HG03521 (cell line): ENCODE measurements around the gene RFX3.

Source experiments
- ATAC-seq: cut with Tn5 transposase; IDR thresholded peaks from one replicate; pipeline ENCODE4 v1.9.1; 2021; ENCODE audit warnings: mild to moderate bottlenecking, moderate library complexity; ENCODE audit not compliant: unreplicated experiment

The RFX3 gene

DNA sequence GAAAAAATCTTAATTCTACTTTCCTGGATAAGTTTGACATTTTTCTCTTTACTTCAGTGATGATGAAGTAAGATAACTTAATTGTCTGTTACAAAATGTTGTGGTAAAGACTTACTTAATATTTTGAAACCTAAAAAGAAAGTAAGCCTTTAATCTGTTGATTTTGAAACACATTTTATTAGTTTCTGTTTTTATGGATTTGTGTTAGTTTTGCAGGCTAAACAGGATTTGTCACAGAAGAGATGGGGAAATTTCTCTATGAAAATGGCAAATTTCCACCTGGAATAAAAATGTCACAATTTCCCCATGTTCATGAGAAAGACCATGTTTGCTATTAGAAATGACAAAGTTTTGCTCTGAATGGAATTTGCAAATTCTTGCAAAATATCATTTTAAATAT is 237.1 kb downstream of the RFX3 start:
- no peak for ATAC-seq

DNA sequence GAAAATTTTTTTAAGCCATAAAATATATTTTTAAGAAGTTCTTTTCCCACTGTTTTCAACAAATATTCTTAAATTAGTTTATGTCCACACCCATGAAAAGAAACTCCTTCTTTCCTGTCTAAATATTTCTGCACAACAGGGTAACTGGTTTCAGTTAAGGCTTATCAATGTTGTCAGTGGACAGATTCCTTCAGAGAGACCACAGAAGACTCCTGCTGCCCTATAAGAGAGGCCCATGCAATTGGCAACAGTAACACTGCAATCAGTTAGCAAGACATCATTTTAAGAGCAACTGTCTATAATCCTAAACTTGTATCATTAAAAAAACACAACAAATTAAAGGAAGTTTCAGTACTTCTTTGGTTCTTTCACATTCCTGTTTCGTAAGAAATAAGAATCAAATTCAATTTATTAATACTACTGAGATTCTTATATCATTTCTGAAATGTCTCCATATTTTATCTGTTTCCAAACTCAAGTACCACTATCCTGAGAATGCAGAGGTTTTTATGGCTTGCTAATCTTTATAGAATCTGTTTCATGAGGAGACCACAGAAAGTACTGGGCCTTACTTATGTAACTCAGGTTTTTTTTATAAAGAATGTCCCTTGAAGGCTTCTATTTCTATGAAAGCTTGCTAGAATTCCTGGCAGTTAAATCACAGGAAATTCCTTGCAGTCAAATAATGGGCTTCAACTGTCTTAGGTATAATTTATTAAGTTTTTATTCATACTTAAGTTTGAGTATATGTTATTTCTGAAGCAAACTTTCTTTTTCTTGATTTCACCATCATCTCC is 240.2 kb downstream of the RFX3 start:
- ATAC-seq, result no peak

DNA sequence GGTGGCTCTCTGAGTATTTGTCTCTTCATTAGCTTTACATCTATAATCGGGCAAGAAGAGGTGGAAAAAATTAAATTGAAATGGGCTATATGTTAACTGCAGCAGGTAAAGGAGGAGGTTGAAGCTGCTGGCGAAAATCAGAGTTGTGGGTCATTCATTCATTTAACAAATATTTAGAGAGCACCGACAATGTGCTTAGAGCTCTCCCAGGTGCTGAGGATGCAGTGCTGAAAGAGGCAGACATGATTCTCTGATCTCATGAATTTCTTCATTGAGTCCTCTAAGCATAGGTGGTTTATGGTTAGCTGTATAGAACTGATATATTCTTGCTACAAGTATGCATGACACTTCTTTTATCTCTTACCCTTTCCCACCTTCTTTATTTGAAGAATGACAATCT is 243.4 kb downstream of the RFX3 start:
- no peak for ATAC-seq

DNA sequence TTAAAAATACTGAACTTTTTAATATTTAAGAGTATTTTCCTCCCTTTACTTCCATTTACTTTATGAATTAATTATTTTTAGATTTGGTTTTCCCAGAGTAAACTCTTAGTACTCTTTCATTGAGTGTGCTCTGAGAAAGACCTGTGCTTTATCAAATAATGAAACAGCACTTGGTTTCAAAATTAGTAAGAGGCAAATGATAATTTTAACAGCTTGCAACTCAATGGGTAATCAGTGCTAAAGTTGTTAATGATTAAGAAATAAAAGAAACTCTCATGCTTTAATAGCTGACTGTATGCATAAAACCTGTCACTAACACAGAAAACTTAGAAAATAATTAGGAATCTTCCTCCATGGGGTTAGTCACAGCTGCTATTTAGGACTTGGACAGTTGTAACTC is 244.4 kb downstream of the RFX3 start:
- ATAC-seq, result peak; percentile 59

DNA sequence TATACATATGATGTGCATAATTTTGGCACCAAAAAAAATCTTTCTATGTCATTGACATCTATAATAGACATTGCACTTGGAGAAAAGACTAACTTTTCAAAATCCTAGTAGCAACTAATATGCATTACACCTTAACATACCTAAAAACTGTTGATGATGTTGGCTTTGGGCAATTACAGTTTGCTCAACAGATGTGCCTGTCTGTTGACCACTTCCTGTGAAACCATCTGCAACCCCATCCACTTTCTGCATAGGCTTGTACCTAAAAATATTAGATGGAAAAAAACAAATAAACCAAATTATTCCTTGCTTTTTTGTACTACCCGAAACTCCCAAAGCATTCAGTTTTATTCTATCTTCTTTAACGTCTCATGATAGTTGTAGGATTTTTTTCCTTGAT is 248.6 kb downstream of the RFX3 start:
- no peak for ATAC-seq

DNA sequence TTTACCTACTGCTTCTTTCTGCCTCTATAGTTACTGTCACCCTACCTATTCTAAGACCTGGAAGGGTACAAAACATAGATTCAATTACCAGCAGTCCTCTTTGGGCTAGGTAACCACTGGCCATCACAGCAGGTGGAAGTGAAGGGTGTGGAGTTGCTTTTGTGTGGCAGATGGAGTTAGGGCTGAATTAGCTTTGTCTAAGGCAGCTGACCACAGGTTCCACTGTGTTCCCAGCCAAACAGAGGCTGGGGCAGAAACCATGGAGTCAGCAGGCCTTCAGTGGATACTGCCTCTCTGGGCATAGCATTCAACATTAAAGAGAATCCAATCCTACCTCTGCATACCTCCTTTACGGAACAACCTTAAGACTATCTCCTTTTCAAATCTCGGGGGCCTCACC is 254.2 kb downstream of the RFX3 start:
- no peak for ATAC-seq

DNA sequence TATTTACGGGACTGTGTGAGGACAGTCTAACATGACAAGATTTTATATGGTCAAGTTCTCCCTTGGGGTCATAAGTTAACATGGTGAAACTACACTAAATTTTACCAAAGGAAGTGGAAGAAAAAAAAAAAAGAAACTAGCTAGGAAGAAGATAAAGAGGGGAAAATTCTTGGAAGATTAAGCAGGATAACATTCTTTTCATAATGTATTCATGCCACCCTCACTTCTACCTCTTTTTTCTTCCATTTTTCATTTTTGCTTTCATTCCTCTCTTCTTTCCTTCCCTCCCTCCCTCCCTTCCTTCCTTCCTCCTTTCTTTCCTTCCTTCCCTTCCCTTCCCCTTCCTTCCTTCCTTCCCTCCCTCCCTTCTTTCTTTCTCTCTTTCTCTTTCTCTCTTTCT is 254.6 kb downstream of the RFX3 start:
- no peak for ATAC-seq

DNA sequence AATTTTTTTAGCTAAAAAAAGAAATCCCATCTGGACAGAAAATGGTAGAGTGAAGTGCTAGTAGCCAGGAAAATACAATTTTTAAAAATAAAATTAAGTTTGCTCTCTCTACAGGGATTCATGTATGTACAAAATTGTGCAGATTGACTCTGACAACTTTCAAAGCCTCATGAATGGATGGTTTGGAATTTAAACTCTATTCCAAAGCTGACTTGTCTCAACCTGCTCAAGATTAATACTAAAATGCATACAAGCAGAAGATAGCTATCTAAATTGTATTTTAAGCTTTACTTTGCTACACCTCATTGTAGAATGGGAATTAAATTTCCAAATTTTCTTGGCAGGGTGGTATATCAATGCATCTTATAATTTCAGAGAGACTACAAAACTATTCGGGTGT is 257.6 kb downstream of the RFX3 start:
- no peak for ATAC-seq

DNA sequence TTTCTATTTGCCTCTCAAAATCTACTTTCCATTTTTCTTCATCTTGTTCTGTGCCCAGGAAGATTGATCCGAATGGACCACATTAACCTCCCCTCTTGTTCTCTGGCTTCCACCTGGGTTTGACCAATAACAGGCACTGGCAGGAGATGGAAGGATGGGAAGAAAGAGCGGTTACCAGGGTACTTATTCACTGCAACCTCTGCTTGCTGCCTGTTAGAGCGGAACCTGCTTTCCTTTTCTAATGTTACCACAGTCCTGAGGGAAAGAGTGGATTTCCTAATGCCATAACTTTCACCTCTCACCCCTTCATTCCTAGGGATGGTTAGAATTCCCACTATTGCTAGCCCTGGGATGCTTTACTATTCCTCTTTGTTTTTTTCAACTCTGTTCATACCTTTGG is 262.1 kb downstream of the RFX3 start:
- no peak for ATAC-seq

DNA sequence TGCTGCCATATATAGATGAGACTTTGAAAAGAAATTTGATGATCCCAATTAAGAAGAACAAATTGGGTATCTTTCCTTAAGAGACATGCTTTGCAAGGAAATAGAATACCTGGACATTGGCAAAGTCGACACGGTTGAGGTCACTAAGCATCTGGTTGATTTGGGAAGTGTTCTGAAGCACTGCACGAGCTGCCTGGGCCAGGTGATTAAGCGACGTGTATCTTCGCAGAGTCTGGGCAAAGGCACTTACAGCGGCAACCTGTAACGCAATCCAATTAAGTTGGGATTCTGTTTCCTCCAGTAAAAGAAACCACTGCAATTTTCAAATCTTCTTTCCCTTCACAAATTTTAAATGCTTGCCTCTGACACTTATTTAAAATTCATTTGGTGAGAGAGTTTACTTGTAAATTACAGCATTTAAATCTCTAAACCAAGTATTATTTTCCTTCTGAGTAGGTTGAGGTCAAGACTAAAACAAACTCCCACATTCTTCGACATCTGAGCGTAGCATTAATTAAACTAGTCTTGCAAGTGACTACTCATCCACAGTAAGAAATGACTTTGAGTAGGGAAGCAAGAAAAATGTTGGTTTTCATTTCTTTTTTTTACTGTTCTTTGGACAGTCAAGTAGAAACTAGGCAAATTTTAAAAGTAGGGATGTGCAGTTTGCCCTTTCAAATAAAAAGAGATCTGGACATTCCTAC is 262.8 kb downstream of the RFX3 start:
- no peak for ATAC-seq

DNA sequence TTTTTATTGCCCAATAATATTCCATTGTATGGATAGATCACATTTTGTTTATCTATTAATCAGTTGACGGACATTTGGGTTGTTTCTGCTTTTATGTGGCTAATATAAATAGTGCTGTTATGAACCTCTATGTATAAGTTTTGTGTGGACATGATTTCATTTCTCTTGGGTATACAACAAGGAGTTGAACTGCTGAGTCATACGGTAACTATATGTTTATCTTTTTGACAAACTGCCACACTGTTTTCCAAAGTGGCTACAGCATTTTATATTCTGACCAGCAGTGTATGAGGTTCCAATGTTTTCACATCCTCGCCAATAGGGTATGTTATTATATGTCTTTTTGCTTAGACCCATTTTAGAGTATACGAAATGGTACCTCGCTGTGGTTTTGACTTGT is 264.3 kb downstream of the RFX3 start:
- ATAC-seq, result no peak

DNA sequence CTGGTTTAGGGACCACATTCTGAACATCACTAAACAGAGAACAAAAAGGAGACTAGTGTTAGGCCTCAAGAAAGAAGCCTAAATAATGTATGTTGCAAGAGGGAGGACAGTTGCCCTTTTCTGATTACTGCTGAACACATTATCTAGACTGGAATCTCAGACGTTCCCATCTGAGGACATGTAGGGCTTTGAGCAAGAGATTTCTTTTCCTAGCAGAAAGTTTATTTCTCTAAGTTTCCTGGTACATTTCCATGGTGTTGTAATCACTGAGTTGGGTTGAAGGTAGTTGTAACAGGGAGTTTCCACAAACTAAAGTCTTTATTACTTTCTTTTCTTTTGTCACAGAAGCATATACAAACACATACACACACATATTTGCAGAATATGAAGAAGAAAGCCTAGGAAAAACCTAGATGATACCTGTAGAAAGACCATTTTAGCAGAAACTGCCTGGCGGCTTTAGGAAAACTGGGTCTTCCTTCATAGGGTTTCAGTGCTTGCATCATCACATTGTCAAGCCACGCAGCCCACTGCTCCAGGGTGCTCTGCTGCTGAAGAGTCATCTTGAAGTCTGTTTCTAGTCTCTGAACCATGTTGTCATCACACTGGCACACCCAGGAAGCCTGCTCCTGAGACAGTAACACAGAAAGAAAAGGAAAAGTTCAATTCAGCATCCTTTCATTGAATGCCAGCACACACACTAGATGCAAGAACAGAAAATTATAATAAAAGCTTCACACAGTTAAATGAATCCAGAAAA is 269.1 kb downstream of the RFX3 start:
- no peak for ATAC-seq

DNA sequence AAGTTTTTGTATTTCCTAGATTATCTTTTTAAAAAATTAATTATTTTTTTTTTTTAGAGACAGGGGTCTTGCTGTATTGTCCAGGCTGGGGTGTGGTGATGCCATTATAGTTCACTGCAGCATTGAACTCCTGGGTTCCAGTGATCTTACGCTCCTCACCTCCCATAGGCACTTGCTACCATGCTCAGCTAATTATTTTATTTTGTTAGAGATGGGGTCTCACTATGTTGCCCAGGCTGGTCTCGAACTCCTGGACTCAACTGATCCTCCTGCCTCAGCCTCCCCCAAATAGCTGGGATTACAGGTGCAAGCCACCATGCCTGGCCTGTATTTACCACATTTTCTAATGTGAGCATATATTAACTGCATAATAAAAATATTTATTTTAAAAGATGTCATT is 274.5 kb downstream of the RFX3 start:
- ATAC-seq, result no peak

DNA sequence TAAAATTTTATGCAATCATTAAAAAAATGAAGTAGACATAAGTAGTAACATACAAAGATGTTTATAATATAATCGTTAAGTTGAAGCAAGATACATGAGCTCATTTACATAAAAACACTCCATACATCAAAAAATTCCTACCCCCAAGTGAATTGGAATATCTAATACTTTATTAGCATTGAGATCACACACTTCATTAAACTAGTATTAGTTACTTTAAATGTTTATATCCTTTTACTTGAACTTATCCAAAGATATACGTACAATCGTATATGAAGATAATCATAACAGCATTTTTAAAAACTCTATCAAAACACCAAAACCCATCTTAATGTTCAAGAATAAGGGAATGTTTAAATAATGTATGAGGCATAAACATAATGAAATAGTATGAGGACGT is 275.1 kb downstream of the RFX3 start:
- ATAC-seq, result no peak

DNA sequence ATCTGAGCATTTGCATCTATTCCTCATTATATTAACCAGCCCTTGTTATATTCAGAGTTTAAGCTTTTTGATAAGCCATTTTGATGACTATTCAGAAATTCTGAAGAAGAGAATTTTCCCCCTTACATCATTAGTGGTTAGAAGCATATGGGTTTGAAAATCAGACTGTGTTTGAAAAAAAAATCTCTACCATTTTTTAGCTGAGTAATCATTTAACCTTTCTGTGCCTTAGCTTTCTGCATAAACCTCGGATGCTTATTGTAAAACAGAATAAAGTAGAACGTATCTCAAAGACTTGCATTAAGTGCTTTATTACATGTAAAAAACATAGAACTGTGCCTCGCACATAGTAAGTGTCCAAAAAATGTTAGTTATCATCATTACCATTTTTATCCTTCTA is 278.6 kb downstream of the RFX3 start:
- ATAC-seq, result no peak

DNA sequence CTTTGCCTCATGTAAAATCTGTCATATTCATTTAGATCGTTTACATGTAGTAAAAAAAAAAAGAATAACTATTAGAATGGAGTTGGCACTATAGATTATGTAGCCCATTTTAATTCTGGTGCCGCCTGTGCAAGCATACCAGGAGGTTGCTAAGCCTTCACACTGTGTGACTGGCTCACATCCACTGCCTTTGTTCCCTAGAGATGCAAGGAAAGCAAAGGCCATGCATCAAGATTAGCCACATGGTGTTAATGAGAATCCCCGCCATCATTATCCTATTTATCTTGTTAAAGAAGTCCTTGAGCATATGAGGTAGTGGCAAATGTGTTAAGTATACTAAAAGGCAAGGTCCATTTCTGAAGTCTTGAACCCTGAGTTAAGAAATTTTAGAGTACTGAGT is 279.6 kb downstream of the RFX3 start:
- ATAC-seq, result no peak

DNA sequence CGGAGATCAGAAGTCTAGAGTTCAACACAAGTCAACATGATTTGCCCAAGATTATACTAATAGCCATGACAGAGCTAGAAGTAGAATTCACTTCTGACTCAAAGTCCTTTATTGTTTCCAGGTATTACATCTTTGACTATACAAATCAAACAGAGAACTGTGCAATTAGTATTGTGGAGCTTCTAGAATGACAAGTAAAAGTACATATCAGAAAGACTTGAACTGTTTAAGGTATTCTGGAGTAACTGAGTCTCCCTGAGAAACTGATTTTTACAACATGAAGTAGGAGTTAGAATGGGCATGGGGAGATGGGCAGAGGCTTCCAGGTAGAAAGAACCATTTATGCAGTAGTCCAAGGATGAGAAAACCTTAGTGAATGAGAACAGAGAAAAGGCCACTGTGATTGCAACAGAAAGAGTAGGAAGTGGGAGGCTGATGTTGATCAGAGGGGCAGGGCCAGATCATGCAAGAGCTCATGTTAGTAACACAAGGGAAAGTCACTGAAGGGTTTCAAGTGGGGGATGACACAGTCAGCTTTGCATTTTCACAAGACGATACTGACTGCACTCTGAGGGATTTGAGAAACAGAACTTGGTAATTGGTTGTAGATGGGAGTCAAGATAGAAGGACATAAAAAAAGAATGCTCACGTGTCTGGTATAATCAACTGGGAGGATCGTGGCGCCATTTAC is 280.7 kb downstream of the RFX3 start:
- ATAC-seq, result peak; percentile 52

DNA sequence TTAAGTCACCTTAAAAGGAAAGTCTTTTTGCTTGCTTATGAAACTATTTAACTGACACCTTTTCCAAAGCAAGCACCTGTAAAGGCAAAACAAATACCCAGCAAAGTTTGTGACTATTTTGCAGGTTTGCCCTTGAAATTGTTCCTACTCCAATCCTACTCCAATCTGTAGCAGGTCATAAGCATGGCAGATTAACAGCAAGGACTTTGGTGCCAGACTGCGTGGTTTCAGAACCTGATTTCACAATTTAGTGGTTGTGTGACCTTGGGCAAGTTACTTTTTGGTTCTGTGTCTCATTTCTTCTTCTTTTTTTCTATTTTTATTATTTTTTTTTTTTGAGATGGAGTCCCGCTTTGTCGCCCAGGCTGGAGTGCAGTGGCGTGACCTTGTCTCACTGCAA is 282.1 kb downstream of the RFX3 start:
- no peak for ATAC-seq

DNA sequence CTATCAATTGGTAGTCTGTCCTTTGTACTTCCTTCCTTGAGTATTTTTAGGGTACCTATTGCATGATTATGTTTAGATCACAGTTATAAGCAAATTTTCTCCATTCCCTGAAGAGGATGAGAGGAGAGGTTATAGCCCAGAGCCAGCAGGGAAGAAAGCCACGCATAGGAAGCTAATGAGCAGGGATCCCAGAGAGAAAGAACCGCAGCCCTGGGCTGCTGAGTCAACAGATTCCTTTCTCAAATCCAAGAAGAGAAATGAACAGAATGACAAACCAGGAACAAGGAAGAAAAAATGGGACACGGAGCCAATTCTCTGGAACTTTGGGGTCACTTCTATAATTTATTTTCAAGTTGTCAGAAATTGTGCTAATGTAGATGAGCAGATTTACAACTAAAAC is 284.5 kb downstream of the RFX3 start:
- no peak for ATAC-seq

DNA sequence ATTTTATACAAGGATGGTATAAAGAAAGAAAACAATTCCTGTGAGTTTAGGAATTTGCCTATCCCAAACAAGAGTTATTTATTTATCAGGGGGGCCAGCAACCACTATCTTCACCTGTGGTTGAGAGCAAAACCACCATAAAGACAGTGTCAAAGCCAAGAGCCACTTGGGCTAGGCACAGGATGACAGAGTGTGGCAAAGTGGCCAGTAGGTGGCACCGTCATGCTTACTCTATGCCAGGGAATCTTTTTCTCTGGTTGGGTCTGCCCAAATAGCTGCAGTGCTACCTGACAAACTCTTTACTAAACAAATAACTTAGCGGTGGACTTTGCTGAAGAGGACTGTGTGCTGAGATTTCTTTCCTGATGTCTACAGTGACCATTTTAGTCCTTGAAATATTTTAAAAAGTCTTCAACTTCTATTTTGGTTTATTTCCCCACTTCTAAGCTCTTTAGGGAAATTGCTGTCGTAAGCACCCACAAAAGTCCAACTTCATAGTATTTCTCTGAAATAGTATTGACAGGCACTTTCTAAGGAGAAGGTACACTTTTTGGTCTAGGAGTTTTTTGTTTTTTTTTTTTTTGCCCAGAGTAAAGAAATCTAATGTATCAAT is 285.0 kb downstream of the RFX3 start:
- ATAC-seq, result peak; percentile 91

DNA sequence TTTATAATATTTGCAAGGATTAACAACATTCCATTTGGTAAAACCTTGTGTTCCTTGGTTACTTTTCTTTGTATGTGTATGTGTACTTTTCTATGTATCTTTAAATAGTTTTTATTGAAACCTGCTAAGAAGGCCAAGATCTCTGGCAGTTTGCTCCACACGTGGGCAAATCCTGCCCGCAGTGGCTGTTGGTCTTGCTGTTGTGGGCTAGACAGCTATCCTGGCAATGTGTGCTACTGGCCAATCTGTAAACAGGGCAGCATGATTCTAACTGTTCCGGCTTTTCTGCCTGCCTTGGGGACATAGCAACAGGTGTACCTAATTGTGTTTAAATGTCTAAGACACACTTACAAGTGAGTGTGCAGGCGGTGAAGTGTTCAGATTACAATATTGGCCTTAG is 286.6 kb downstream of the RFX3 start:
- no peak for ATAC-seq
